ENCODE results near the gene IGF2. TPM values are rescaled to one million over a fixed set of nuclear protein-coding genes. Genes with fewer than 3 reads are reported as not detected.

Gene IGF2
- total and polyA plus RNA-seq, 10 of the 15 experiments (the other 5 are each of a cell fraction or from before 2014, with no cell fraction given): 0.41 TPM; not detected in 9

DNA sequence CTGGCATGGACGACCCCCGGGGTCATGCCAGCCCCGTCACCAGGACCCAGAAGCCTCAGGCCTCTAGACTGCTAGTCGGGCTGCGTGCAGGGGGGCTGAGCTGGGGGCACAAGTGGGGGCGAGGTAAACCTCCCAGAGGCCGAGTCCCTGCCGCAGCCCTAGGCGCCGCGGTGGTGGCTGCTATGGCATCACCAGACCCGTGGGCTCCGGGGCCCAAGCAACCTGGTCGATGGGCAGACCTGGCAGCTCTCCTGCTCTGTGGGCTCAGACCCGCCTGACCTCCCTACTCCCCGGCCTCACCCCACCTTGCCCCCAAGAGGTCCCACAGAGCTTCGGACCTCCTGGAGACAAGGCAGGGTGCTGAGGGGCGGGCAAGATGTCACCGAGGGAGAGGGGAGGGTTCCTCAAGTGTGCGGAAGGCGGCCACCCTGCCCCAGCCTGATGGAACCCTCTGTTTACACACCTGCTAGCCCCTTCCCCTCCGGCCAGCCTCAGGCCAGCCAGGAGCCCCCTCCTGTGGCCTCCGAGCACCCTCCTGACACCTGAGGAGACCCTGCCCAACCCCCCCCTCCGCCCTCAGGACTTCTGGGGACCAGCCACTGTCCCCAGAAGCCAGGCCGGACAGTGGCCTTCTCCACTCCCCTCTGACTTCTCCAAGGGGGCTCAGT is 9.4 kb downstream of the IGF2 start:
- POLR2A ChIA-PET: no interaction called here
- CTCF ChIA-PET: no interaction called here
- SMC1A ChIA-PET (ENCODE audit: uncharacterized antibody, unreplicated experiment): no interaction called here
- Histone ChIP-seq H3K4me1 (ENCODE audit: control insufficient read depth, insufficient read depth, low read length) (no peaks in the 10 kb centered on the region), H3K27me3 (replicated peaks in 1 of 2; ENCODE audit: control insufficient read depth in 2 of 2, insufficient read depth in 2 of 2, low read length in 1 of 2) (peaks cover 0 to 5% of the 10 kb centered on the region in 2 experiments; a peak in 1 of 4 replicates), H2AFZ (ENCODE audit: control insufficient read depth, low read depth, low read length) (no peak overlapping the region), H3K27ac (ENCODE audit: control insufficient read depth, insufficient read depth) (no peak overlapping the region), H3K9ac (ENCODE audit: control insufficient read depth, insufficient read depth, low read length) (no peak overlapping the region), H3K36me3 (ENCODE audit: control insufficient read depth in 2 of 2, insufficient read depth in 2 of 2, low read length in 1 of 2) (no peaks in the 10 kb centered on the region), H4K20me1 (ENCODE audit: control insufficient read depth, insufficient read depth) (no peaks in the 10 kb centered on the region), H3K4me2 (ENCODE audit: control insufficient read depth, insufficient read depth) (no peak overlapping the region), H3K9me3 (replicated peaks; ENCODE audit: control insufficient read depth, insufficient read depth, low read length) (no peaks in the 10 kb centered on the region), H3K4me3 (no peak overlapping the region), H3K79me2 (ENCODE audit: control insufficient read depth, insufficient read depth, low read length) (no peaks in the 10 kb centered on the region)
- in situ Hi-C loops (cut with MboI) (no loop called here), intact Hi-C loops (cut with micrococcal nuclease; ENCODE audit: unreplicated experiment) (no loop called here)
- no TSS peak for BruUV-seq (replicated peaks)
- DNase-seq (ENCODE audit: low read depth, low spot score): no peak
- FAIRE-seq: no peak
- whole genome bisulfite sequencing (ENCODE audit: insufficient coverage, insufficient replicate concordance, low lambda C conversion rate, missing lambda C conversion rate): 49% methylated on average over 20 of the region's 25 CpGs
- no peak for ATAC-seq
- TF ChIP-seq BMI1 (IDR thresholded peaks at IDR 0.05; ENCODE audit: borderline replicate concordance) (no peak), POLR2AphosphoS5 (IDR thresholded peaks at IDR 0.05; ENCODE audit: low read length) (no peak), MAX (IDR thresholded peaks at IDR 0.05; ENCODE audit: low read depth, low read length) (no peak), HDAC6 (IDR thresholded peaks at IDR 0.05; ENCODE audit: unreplicated experiment) (no peak), RELA (IDR thresholded peaks at IDR 0.05; ENCODE audit: borderline replicate concordance, partially characterized antibody) (no peak), ESRRA (IDR thresholded peaks at IDR 0.05; ENCODE audit: low read length) (no peak), E2F4 (IDR thresholded peaks at IDR 0.05; ENCODE audit: low read depth, low read length) (no peak), NFIC (IDR thresholded peaks at IDR 0.05; ENCODE audit: low read depth, low read length) (no peak), SRF (IDR thresholded peaks at IDR 0.05; ENCODE audit: low read depth in 2 of 2, low read length in 2 of 2) (no peak)
- RAD21 ChIA-PET (ENCODE audit: unreplicated experiment): no interaction called here

Measured in GM12878 (cell line).